Kidney (tissue), 14 donors: Measurements from ENCODE around the gene FBXL4. TPM values are rescaled to one million over a fixed set of nuclear protein-coding genes. Genes with fewer than 3 reads are reported as not detected.

ENCODE experiments used
- DNase-seq, 5 donors: peaks; one replicate each; pipeline ENCODE4 v3.0.0-alpha.2; 2013 to 2020
- FAIRE-seq: peaks from 2 replicates; lab custom pipeline; 2012; peaks lifted over from hg19 to GRCh38; lab: Jason Lieb, UNC
- H3K27ac ChIP-seq, 2 donors: one replicate each; pipeline ENCODE4 v1.7.0; 2013; ENCODE audit warnings: low read depth in 2 of 2, low read length in 2 of 2, inconsistent platforms in 1 of 2
- H3K27me3 ChIP-seq: one replicate; pipeline ENCODE4 v1.7.1; 2013; ENCODE audit warnings: low read length, inconsistent platforms; ENCODE audit not compliant: control insufficient read depth, insufficient read depth
- H3K36me3 ChIP-seq, 3 donors: one replicate each; pipeline versions ENCODE4 v1.7.0 to v1.7.1; 2013; ENCODE audit warnings: low read length in 3 of 3, control low read depth in 1 of 3, inconsistent platforms in 1 of 3; ENCODE audit not compliant: insufficient read depth in 3 of 3, control insufficient read depth in 2 of 3
- H3K4me1 ChIP-seq, 3 donors: one replicate each; pipeline versions ENCODE4 v1.7.0 to v1.7.1; 2013; ENCODE audit warnings: low read length in 3 of 3, inconsistent platforms in 1 of 3, low read depth in 1 of 3; ENCODE audit not compliant: control insufficient read depth in 2 of 3, insufficient read depth in 2 of 3
- H3K4me3 ChIP-seq, 3 donors: one replicate each; pipeline versions ENCODE4 v1.7.0 to v1.8.1; 2013; ENCODE audit warnings: low read length in 3 of 3, control low read depth in 1 of 3, inconsistent platforms in 1 of 3
- H3K9ac ChIP-seq, 3 donors: one replicate each; pipeline versions ENCODE4 v1.7.0 to v1.7.1; 2013; ENCODE audit warnings: low read length in 3 of 3, control low read depth in 1 of 3, inconsistent platforms in 1 of 3
- H3K9me3 ChIP-seq, 3 donors: one replicate each; pipeline versions ENCODE4 v1.7.0 to v1.7.1; 2013; ENCODE audit warnings: low read length in 3 of 3, control low read depth in 1 of 3, inconsistent platforms in 1 of 3; ENCODE audit not compliant: control insufficient read depth in 2 of 3, insufficient read depth in 1 of 3
- intact Hi-C: fragments of 100-400 bp; cut with DNase I; formaldehyde crosslinking; loops from one replicate; pipeline ENCODE4 v1.11.1; 2022
- polyA plus RNA-seq: library from polyadenylated mRNA; stranded (reverse); fragments of 350-450 nt; fragmentation: Illumina TruSeq; extraction: RNeasy Lipid Tissue Mini Kit (QIAGEN cat#74804); gene quantifications from one replicate; pipeline ENCODE4 v1.2.3, GENCODE V29; 2014; ENCODE audit warnings: low read depth, low replicate concordance; ENCODE audit not compliant: insufficient read depth
- total RNA-seq: library from RNA; stranded (reverse); fragmentation: NEBNext Ultra II Directional; extraction: Animal tissue kit (Norgen Biotek cat#: 25700); gene quantifications from one replicate; pipeline ENCODE4 v1.2.1, GENCODE V29; 2021
- TF ChIP-seq, protein P1 (sequence below): IDR thresholded peaks from 3 replicates; pipeline ENCODE4 v1.5.1; 2012; ENCODE audit warnings: mild to moderate bottlenecking, moderate library complexity, borderline replicate concordance; ENCODE audit not compliant: insufficient read depth; ENCODE audit errors: extremely low read depth
- donor health status: control.
- donor health status: control.
- donor health status: control.
- donor health status: control.
- donor health status: control.
- donor health status: DM: yes; HTN: yes; CAD: no.
- donor health status: Normal renal cell carcinoma (clear cell type).

The FBXL4 gene
- total and polyA plus RNA-seq, 2 donors from 2014 or later, result 7.6 to 25.8 TPM

DNA sequence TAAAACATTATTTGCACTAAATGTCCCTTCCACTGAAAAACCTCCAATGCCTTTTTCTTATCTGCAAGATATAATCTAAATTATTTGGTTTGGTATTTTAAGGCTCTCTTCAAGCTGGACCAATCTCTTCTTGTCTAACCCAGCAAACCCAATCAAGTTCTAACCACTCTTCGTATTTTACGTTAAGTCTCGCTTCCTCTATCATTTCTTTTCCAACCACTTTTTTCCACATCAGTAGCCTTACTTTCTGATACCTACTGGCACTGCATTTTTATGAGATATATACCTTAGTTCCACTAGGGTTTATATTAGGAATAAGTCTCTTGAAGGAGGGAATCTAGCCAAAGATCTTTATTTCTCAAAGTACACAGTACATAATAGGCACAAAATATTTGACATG, 19.1 kb downstream of the FBXL4 start:
- TF ChIP-seq, protein P1, sequence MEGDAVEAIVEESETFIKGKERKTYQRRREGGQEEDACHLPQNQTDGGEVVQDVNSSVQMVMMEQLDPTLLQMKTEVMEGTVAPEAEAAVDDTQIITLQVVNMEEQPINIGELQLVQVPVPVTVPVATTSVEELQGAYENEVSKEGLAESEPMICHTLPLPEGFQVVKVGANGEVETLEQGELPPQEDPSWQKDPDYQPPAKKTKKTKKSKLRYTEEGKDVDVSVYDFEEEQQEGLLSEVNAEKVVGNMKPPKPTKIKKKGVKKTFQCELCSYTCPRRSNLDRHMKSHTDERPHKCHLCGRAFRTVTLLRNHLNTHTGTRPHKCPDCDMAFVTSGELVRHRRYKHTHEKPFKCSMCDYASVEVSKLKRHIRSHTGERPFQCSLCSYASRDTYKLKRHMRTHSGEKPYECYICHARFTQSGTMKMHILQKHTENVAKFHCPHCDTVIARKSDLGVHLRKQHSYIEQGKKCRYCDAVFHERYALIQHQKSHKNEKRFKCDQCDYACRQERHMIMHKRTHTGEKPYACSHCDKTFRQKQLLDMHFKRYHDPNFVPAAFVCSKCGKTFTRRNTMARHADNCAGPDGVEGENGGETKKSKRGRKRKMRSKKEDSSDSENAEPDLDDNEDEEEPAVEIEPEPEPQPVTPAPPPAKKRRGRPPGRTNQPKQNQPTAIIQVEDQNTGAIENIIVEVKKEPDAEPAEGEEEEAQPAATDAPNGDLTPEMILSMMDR, result no peak
- no peak for DNase-seq
- no peaks in the 10 kb centered on the region for H3K27me3 ChIP-seq
- H3K9ac ChIP-seq, result no peak overlapping the region
- H3K4me3 ChIP-seq, result no peak overlapping the region
- H3K4me1 ChIP-seq, result peaks cover 0 to 20% (median 0%) of the 10 kb centered on the region in 3 donors
- no peaks in the 10 kb centered on the region for H3K9me3 ChIP-seq
- intact Hi-C loops, result no loop called here
- FAIRE-seq, result no peak
- H3K36me3 ChIP-seq, result peaks cover 0 to 5% (median 4%) of the 10 kb centered on the region in 3 donors
- H3K27ac ChIP-seq, result no peak overlapping the region

GRCh38 chr6:98927534-98927933, 20.2 kb downstream of the FBXL4 start:
- intact Hi-C loops, result no loop called here
- TF ChIP-seq, protein P1, result no peak
- no peak overlapping the region for H3K27ac ChIP-seq
- FAIRE-seq (peak; percentile 94), DNase-seq (peak in 3 of 5 donors; percentile 27 to 83 (median 78))
- no peaks in the 10 kb centered on the region for H3K27me3 ChIP-seq
- peaks cover 0 to 20% (median 0%) of the 10 kb centered on the region in 3 donors for H3K4me1 ChIP-seq
- H3K9me3 ChIP-seq, result no peaks in the 10 kb centered on the region
- no peak overlapping the region for H3K9ac ChIP-seq
- no peak overlapping the region for H3K4me3 ChIP-seq
- H3K36me3 ChIP-seq, result peaks cover 0 to 5% (median 4%) of the 10 kb centered on the region in 3 donors

- Histone ChIP-seq H3K4me1 (peaks cover 0 to 20% (median 0%) of the 10 kb centered on the region in 3 donors), H3K9ac (no peak overlapping the region), H3K27ac (no peak overlapping the region), H3K36me3 (peaks cover 0 to 5% (median 4%) of the 10 kb centered on the region in 3 donors), H3K27me3 (no peaks in the 10 kb centered on the region), H3K9me3 (no peaks in the 10 kb centered on the region), H3K4me3 (no peak overlapping the region)
- DNase-seq, result no peak
- intact Hi-C loops, result no loop called here
- FAIRE-seq, result no peak
- TF ChIP-seq, protein P1, result no peak
These were observed 21.9 kb downstream of the FBXL4 start for GRCh38 chr6:98925831-98926230.

GRCh38 chr6:98924647-98925046, 23.1 kb downstream of the FBXL4 start:
- Histone ChIP-seq H3K27me3 (no peaks in the 10 kb centered on the region), H3K36me3 (peaks cover 0 to 5% (median 4%) of the 10 kb centered on the region in 3 donors), H3K4me3 (no peak overlapping the region), H3K27ac (no peak overlapping the region), H3K9me3 (no peaks in the 10 kb centered on the region), H3K4me1 (peaks cover 0 to 16% (median 0%) of the 10 kb centered on the region in 3 donors), H3K9ac (no peak overlapping the region)
- DNase-seq (peak in 1 of 5 donors; percentile 61), FAIRE-seq (no peak)
- TF ChIP-seq, protein P1, result no peak
- intact Hi-C loops, result no loop called here
